ENCODE data around the gene ZNF831.

DNA sequence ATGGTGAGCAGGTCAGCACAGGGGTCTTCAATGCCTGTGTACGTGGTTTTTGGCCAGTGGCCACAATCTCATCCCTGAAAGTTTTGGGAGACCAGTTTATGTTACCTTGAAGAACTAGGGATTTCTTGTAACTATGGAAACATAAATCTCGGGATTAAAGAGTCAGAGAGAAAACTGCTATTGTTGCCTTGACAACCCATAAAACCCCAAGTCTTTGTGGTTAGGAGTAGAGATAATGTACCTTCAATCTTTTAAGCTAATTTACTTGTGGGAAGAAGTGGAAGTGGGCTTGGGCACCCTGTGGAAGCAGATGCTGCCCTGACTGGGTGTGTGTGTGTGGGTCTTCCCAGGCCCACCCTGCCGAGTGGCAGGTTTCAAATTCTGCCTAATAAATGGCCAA lies 46.1 kb upstream of the ZNF831 start:
- TF ChIP-seq EP300 (IDR thresholded peaks at IDR 0.05), result no peak
- TF ChIP-seq, protein P1, sequence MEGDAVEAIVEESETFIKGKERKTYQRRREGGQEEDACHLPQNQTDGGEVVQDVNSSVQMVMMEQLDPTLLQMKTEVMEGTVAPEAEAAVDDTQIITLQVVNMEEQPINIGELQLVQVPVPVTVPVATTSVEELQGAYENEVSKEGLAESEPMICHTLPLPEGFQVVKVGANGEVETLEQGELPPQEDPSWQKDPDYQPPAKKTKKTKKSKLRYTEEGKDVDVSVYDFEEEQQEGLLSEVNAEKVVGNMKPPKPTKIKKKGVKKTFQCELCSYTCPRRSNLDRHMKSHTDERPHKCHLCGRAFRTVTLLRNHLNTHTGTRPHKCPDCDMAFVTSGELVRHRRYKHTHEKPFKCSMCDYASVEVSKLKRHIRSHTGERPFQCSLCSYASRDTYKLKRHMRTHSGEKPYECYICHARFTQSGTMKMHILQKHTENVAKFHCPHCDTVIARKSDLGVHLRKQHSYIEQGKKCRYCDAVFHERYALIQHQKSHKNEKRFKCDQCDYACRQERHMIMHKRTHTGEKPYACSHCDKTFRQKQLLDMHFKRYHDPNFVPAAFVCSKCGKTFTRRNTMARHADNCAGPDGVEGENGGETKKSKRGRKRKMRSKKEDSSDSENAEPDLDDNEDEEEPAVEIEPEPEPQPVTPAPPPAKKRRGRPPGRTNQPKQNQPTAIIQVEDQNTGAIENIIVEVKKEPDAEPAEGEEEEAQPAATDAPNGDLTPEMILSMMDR (IDR thresholded peaks at IDR 0.05), result no peak
- TF ChIP-seq POLR2A (IDR thresholded peaks at IDR 0.05), result no peak

Measured in ovary (tissue), 3 donors.